T-helper 17 cell (primary cell): ENCODE data around the gene ZBTB38. TPM values are rescaled to one million over a fixed set of nuclear protein-coding genes. Genes with fewer than 3 reads are reported as not detected.

Experiments
- ATAC-seq: fragments of 150-1000 bp; cut with Tn5 transposase; 2 replicates; pipeline ENCODE4 v1.10.0; 2021; ENCODE audit warnings: mild to moderate bottlenecking, moderate library complexity
- DNase-seq, 3 donors: peaks; one replicate each; pipeline versions ENCODE4 v3.0.0 to v3.0.0-alpha.2; 2020 to 2021
- H3K9me3 ChIP-seq: one replicate; pipeline ENCODE4 v1.7.0; 2013; ENCODE audit warnings: low read length, mild to moderate bottlenecking; ENCODE audit not compliant: control insufficient read depth, poor library complexity, severe bottlenecking
- H3K27ac Mint-ChIP-seq: one replicate; pipeline ENCODE4 v1.8.0; 2022; ENCODE audit warnings: mild to moderate bottlenecking, moderate library complexity, mixed read lengths
- H3K27me3 Mint-ChIP-seq: one replicate; pipeline ENCODE4 v1.8.0; 2022; ENCODE audit warnings: mixed read lengths
- H3K36me3 Mint-ChIP-seq: one replicate; pipeline ENCODE4 v1.8.0; 2022; ENCODE audit warnings: low read depth, mixed read lengths
- H3K4me1 Mint-ChIP-seq: one replicate; pipeline ENCODE4 v1.8.0; 2022; ENCODE audit warnings: mild to moderate bottlenecking, mixed read lengths
- H3K4me3 Mint-ChIP-seq: one replicate; pipeline ENCODE4 v1.8.0; 2022; ENCODE audit warnings: mild to moderate bottlenecking, moderate library complexity, mixed read lengths
- total RNA-seq, 4 donors: library from RNA in 2 of 4; stranded (reverse) in 2 of 4; gene quantifications; one replicate each; pipeline ENCODE4 v1.2.3 and lab custom pipeline; 2022 to 2026

The ZBTB38 gene
- total RNA-seq, 2 donors from 2014 or later = 51.6 to 54.0 TPM

GRCh38 chr3:141365201-141365600, 3.1 kb upstream of the ZBTB38 start:
- Mint-ChIP-seq H3K27me3 (no peaks in the 10 kb centered on the region), H3K27ac (no peak overlapping the region), H3K36me3 (no peaks in the 10 kb centered on the region), H3K4me3 (no peak overlapping the region), H3K4me1 (peaks cover 21% of the 10 kb centered on the region)
- no peak for DNase-seq
- H3K9me3 ChIP-seq = no peaks in the 10 kb centered on the region
- ATAC-seq = no peak

DNA sequence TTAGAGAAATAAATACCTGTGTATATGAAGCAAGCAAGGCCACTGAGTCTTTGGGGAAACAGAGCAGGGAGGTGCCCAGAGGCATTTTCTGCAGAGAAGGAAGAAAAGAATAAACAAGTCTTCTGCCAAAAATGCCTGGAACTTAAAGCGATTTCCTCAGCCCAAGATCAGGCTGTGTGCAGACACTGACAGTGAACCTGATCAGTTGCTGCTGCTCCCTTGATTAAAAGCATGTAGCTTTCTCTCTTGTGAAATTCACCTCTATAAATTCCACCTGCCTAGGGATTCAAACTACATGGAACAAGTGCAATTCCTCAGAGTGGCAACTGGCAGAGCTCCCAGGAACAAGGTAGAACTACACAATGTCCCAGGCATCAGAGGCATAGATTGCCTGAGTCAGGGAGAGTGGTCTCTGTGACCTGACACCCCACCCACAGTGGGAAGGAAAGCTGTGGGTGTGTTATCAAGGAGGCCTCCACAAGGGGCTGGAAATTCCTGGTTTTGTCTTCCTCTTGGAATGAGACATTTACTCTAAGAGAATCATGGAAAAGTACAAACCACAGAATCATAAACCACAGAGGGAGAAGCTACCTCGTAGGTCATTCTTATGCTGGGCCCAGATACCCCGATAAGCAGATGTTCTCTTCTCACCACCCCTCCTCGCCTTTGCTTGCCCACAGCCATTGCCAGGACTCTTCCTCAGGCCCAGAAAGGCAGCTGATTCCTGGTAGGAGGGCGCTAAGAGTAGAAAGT, 1.8 kb upstream of the ZBTB38 start:
- no peak for ATAC-seq
- H3K4me1 Mint-ChIP-seq = peaks cover 13% of the 10 kb centered on the region
- H3K36me3 Mint-ChIP-seq = no peaks in the 10 kb centered on the region

GRCh38 chr3:141367038-141367730, 1.1 kb upstream of the ZBTB38 start:
- Mint-ChIP-seq H3K27ac (no peak overlapping the region), H3K27me3 (no peaks in the 10 kb centered on the region), H3K4me3 (no peak overlapping the region), H3K36me3 (no peaks in the 10 kb centered on the region), H3K4me1 (peaks cover 11% of the 10 kb centered on the region)
- ATAC-seq (no peak), DNase-seq (no peak)
- H3K9me3 ChIP-seq = no peaks in the 10 kb centered on the region

More for the DNA sequence above, 1.8 kb upstream of the ZBTB38 start:
- H3K4me3 Mint-ChIP-seq = no peak overlapping the region
- H3K27ac Mint-ChIP-seq = no peak overlapping the region
- no peak for DNase-seq
- no peaks in the 10 kb centered on the region for H3K9me3 ChIP-seq
- no peaks in the 10 kb centered on the region for H3K27me3 Mint-ChIP-seq

GRCh38 chr3:141368925-141369794, 856 bp downstream of the ZBTB38 start:
- Mint-ChIP-seq H3K27ac (no peak overlapping the region), H3K27me3 (no peaks in the 10 kb centered on the region), H3K36me3 (no peaks in the 10 kb centered on the region), H3K4me3 (no peak overlapping the region), H3K4me1 (peaks cover 11% of the 10 kb centered on the region)
- no peak for DNase-seq
- H3K9me3 ChIP-seq = no peaks in the 10 kb centered on the region
- no peak for ATAC-seq

GRCh38 chr3:141370065-141370533, 1.8 kb downstream of the ZBTB38 start:
- Mint-ChIP-seq H3K36me3 (no peaks in the 10 kb centered on the region), H3K4me1 (peaks cover 11% of the 10 kb centered on the region), H3K27ac (no peak overlapping the region), H3K4me3 (no peak overlapping the region), H3K27me3 (no peaks in the 10 kb centered on the region)
- ATAC-seq (peak; percentile 100), DNase-seq (peak; percentile 14 to 35 (median 29))
- H3K9me3 ChIP-seq = no peaks in the 10 kb centered on the region

DNA sequence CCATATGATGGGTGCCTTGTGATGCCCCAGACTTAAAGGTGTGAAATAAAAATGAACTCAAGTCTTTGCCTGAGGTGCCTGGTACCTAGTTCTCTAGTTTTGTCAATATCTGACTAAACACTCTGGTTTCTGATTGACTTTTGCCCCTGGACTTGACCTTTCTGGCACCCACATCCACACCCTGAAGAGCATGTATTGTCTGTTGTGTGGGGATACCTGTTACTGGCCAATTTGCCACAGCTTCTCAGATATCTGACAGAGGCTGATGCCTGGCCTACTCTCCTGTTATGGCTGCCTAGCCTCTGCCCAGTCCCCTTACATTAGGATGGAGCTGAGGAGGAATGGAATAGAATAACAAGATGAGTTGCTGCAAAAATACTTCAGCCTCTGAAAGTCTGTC, 3.6 kb downstream of the ZBTB38 start:
- Mint-ChIP-seq H3K4me3 (no peak overlapping the region), H3K27ac (no peak overlapping the region), H3K36me3 (no peaks in the 10 kb centered on the region), H3K4me1 (peaks cover 25% of the 10 kb centered on the region), H3K27me3 (no peaks in the 10 kb centered on the region)
- DNase-seq = no peak
- H3K9me3 ChIP-seq = no peaks in the 10 kb centered on the region
- ATAC-seq = no peak

GRCh38 chr3:141372656-141373055, 4.4 kb downstream of the ZBTB38 start:
- ATAC-seq = no peak
- H3K9me3 ChIP-seq = no peaks in the 10 kb centered on the region
- Mint-ChIP-seq H3K27me3 (no peaks in the 10 kb centered on the region), H3K4me3 (no peak overlapping the region), H3K27ac (no peak overlapping the region), H3K4me1 (peaks cover 21% of the 10 kb centered on the region), H3K36me3 (no peaks in the 10 kb centered on the region)
- DNase-seq = no peak

- no peak overlapping the region for H3K4me3 Mint-ChIP-seq
- H3K4me1 Mint-ChIP-seq = peaks cover 21% of the 10 kb centered on the region
- H3K27me3 Mint-ChIP-seq = no peaks in the 10 kb centered on the region
- no peak overlapping the region for H3K27ac Mint-ChIP-seq
- no peaks in the 10 kb centered on the region for H3K36me3 Mint-ChIP-seq
- DNase-seq = no peak
- no peaks in the 10 kb centered on the region for H3K9me3 ChIP-seq
- ATAC-seq = no peak
Observed at GRCh38 chr3:141373232-141373631, 4.9 kb downstream of the ZBTB38 start.

DNA sequence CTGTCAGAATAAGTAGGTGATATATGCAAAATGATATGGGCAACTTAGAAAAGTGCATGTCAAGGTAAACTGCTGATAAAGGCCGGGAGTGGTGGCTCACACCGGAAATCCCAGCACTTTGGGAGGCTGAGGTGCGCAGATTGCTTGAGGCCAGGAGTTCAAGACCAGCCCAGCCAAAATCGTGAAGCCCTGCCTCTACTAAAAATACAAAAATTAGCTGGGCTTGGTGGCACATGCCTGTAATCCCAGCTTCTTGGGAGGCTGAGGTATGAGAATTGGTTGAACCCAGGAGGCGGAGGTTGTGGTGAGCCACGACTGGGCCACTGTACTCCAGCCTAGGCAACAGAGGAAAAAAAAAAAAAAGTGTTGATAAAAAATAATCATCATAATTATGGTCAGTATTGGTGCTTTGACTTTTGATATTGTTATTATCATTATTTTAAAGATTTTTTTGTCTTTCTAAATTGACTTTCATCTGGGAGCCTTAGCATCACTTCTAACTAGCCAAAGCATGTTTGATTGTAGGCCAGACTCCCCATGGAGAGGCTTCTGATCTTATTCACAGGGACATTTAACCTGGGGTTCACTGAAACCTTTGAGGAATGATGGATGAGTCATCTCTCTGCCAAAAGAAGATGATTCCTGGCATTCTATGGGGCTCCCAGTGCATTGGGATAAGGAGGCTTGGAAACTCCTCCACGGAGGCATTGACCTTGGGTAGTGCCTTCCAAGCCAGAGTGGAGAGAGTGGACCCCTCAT, 5.6 kb downstream of the ZBTB38 start:
- ATAC-seq (no peak), DNase-seq (no peak)
- H3K9me3 ChIP-seq = no peaks in the 10 kb centered on the region
- no peak overlapping the region for H3K4me3 Mint-ChIP-seq
- no peak overlapping the region for H3K27ac Mint-ChIP-seq
- H3K4me1 Mint-ChIP-seq = peaks cover 20% of the 10 kb centered on the region
- no peaks in the 10 kb centered on the region for H3K36me3 Mint-ChIP-seq
- H3K27me3 Mint-ChIP-seq = no peaks in the 10 kb centered on the region

DNA sequence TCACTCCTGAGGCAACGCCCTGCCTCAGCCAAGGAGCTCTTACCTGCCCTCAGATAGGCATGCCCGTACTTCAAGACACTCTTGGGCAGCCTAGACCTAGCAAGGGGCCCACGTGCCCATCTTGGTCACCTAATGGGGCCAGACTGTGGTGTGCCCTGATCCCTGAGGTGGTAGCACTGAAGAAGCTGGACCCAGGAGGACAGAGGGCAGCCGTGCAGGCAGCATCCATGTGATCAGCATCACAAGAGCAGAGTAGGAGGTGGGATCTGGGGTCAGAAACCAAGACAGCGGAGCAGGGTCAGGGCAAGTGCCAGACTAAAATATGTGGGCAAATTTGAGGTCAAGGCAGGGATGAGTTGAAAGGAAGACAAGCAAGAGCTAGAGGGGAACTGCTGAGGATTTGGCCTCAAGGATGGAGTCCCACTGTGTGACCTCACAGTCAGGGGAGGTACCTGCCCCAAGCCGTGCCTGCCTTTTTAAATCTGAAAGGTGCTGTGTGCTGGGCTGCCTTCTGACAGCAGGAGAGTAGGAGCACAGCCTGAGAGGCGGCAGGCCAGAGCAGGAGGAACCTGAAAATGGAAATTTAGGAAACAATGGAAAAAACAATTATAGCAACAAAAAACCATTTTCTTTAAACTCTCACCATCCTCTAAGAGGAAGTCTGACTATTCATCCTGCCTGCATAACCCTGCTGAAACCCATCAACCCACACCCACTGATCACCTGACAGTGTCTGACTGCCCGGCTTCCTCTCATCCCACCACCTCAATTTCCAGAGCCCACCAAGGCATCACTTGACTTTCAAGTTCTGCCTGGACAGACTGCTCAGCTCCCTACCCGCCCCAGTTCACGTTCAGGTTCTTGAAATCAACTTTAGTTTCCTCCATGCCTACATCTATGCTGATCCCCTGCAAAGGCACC, 7.3 kb downstream of the ZBTB38 start:
- no peak overlapping the region for H3K4me3 Mint-ChIP-seq
- H3K36me3 Mint-ChIP-seq = no peaks in the 10 kb centered on the region
- peaks cover 20% of the 10 kb centered on the region for H3K4me1 Mint-ChIP-seq
- no peaks in the 10 kb centered on the region for H3K9me3 ChIP-seq
- no peaks in the 10 kb centered on the region for H3K27me3 Mint-ChIP-seq
- peak overlapping the region; percentile 66 for H3K27ac Mint-ChIP-seq
- DNase-seq = no peak
- peak; percentile 30 for ATAC-seq

DNA sequence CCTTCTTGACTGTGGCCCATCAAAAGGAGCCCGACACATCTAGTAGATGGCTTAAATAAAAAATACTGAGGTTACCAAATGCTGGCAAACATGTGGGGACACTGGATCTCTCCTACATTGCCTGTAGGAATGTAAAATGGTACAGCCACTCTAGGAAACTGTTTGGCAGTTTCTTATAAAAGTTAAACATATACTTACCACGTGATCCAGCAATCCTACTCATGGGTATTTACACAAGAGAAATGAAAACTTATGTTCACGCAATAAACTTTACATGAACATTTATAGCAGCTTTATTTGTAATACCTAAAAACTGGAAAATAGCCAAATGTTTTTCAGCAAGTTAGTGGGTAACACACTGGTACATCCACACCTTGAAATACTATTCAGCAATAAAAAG, 9.1 kb downstream of the ZBTB38 start:
- H3K27ac Mint-ChIP-seq = peak overlapping the region; percentile 66
- peaks cover 23% of the 10 kb centered on the region for H3K4me1 Mint-ChIP-seq
- H3K27me3 Mint-ChIP-seq = no peaks in the 10 kb centered on the region
- H3K36me3 Mint-ChIP-seq = no peaks in the 10 kb centered on the region
- no peak overlapping the region for H3K4me3 Mint-ChIP-seq
- DNase-seq (no peak), ATAC-seq (no peak)
- no peaks in the 10 kb centered on the region for H3K9me3 ChIP-seq

DNA sequence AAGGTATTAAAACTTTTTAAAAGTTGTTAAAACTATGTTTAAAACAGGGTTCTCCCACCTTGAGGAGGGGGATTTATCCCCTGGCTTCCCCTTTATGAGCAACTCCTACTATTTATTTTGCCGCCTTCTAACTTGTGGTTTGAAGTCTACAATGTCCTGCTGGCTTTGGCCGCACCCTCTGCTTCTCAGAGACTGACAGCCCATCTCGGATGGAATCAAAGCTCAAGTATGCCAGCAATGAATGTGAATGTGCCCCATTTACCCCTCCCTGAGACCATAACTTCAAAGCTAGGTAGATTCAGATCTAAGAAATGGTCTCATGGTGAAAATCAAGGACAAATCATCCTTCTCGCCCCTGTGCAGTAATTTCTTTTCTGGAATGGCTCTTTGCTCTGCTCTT, 10.3 kb downstream of the ZBTB38 start:
- peak overlapping the region; percentile 78 for H3K27ac Mint-ChIP-seq
- peaks cover 23% of the 10 kb centered on the region for H3K4me1 Mint-ChIP-seq

More for the DNA sequence above, 10.3 kb downstream of the ZBTB38 start:
- peak overlapping the region; percentile 2 for H3K4me3 Mint-ChIP-seq
- no peaks in the 10 kb centered on the region for H3K27me3 Mint-ChIP-seq
- ATAC-seq (no peak), DNase-seq (no peak)
- H3K9me3 ChIP-seq = no peaks in the 10 kb centered on the region
- H3K36me3 Mint-ChIP-seq = no peaks in the 10 kb centered on the region
